GM19438 (cell line): ENCODE measurements around the gene KRTAP9-4.
"Not testable (repeated sequence)": the region's sequence is repeated elsewhere in the genome, so short reads cannot be mapped to it uniquely, and the experiment has no call there.

Experiments used
- ATAC-seq: cut with Tn5 transposase; IDR thresholded peaks from one replicate; pipeline ENCODE4 v1.9.1; 2021; ENCODE audit warnings: low read depth; ENCODE audit not compliant: unreplicated experiment

The KRTAP9-4 gene

GRCh38 chr17:41263212-41263611 lies 13.7 kb downstream of the KRTAP9-4 start:
- no peak for ATAC-seq

GRCh38 chr17:41264599-41264998 lies 15.1 kb downstream of the KRTAP9-4 start:
- no peak for ATAC-seq

GRCh38 chr17:41265078-41265477 lies 15.6 kb downstream of the KRTAP9-4 start, which contains the start of gene KRTAP9-6:
Gene KRTAP9-6, plus strand, starts transcription at chr17:41265378. Its CDS starts 0 bp downstream, at chr17:41265378.
- no peak for ATAC-seq

GRCh38 chr17:41267711-41268110 lies 18.2 kb downstream of the KRTAP9-4 start:
- no peak for ATAC-seq

- not testable (repeated sequence) for ATAC-seq
These were observed 21.8 kb downstream of the KRTAP9-4 start for GRCh38 chr17:41271323-41271722.

GRCh38 chr17:41271858-41272257 lies 22.4 kb downstream of the KRTAP9-4 start:
- no peak for ATAC-seq

GRCh38 chr17:41275648-41276190 lies 26.2 kb downstream of the KRTAP9-4 start, which contains the start of gene KRTAP9-7:
Gene KRTAP9-7, plus strand, starts transcription at chr17:41275698. Its CDS starts 0 bp downstream, at chr17:41275698.
- ATAC-seq: not testable (repeated sequence)

GRCh38 chr17:41278176-41278955 lies 28.9 kb downstream of the KRTAP9-4 start:
- no peak for ATAC-seq

- no peak for ATAC-seq
These were observed 34.6 kb downstream of the KRTAP9-4 start for GRCh38 chr17:41284043-41284442.

GRCh38 chr17:41284546-41284945 lies 35.1 kb downstream of the KRTAP9-4 start:
- ATAC-seq: no peak

- ATAC-seq: no peak
These were observed 37.6 kb downstream of the KRTAP9-4 start for GRCh38 chr17:41287050-41287449.

GRCh38 chr17:41294016-41294415 lies 44.5 kb downstream of the KRTAP9-4 start:
- ATAC-seq: no peak

GRCh38 chr17:41296846-41297245 lies 47.4 kb downstream of the KRTAP9-4 start:
- ATAC-seq: no peak

GRCh38 chr17:41298458-41299135 lies 49.1 kb downstream of the KRTAP9-4 start:
- ATAC-seq: no peak
